ENCODE results near the gene SLC35F1.

The SLC35F1 gene

GRCh38 chr6:118186672-118187567, 279.9 kb downstream of the SLC35F1 start:
- DNase-seq = peak in 2 of 56 donors; percentile 4 to 7

- peak in 18 of 56 donors; percentile 3 to 56 (median 6) for DNase-seq
Measured at GRCh38 chr6:118187568-118188164, 280.6 kb downstream of the SLC35F1 start.

- DNase-seq = no peak
Measured at GRCh38 chr6:118188561-118188960, 281.5 kb downstream of the SLC35F1 start.

- no peak for DNase-seq
Measured at GRCh38 chr6:118197539-118197938, 290.5 kb downstream of the SLC35F1 start.

GRCh38 chr6:118198746-118199145, 291.7 kb downstream of the SLC35F1 start:
- DNase-seq = no peak

GRCh38 chr6:118200160-118200559, 293.1 kb downstream of the SLC35F1 start:
- no peak for DNase-seq

- no peak for DNase-seq
Measured at GRCh38 chr6:118202517-118202916, 295.5 kb downstream of the SLC35F1 start.

- no peak for DNase-seq
Measured at GRCh38 chr6:118203545-118203944, 296.5 kb downstream of the SLC35F1 start.

GRCh38 chr6:118206221-118206620, 299.2 kb downstream of the SLC35F1 start:
- DNase-seq = no peak

- DNase-seq = no peak
Measured at GRCh38 chr6:118207947-118208346, 300.9 kb downstream of the SLC35F1 start.

GRCh38 chr6:118212451-118213173, 305.5 kb downstream of the SLC35F1 start:
- DNase-seq = no peak

- DNase-seq = no peak
Measured at GRCh38 chr6:118215269-118215668, 308.2 kb downstream of the SLC35F1 start.

GRCh38 chr6:118216751-118217150, 309.7 kb downstream of the SLC35F1 start:
- no peak for DNase-seq

- DNase-seq = no peak
Measured at GRCh38 chr6:118218156-118218555, 311.1 kb downstream of the SLC35F1 start.

- no peak for DNase-seq
Measured at GRCh38 chr6:118220429-118221128, 313.5 kb downstream of the SLC35F1 start.

- DNase-seq = no peak
Measured at GRCh38 chr6:118223316-118223715, 316.3 kb downstream of the SLC35F1 start.

- no peak for DNase-seq
Measured at GRCh38 chr6:118228886-118229285, 321.8 kb downstream of the SLC35F1 start.

- DNase-seq = no peak
Measured at GRCh38 chr6:118240878-118241528, 333.9 kb downstream of the SLC35F1 start.

GRCh38 chr6:118246406-118246805, 339.3 kb downstream of the SLC35F1 start:
- no peak for DNase-seq

- DNase-seq = no peak
Measured at GRCh38 chr6:118248171-118248570, 341.1 kb downstream of the SLC35F1 start.

- DNase-seq = no peak
Measured at GRCh38 chr6:118249680-118250079, 342.6 kb downstream of the SLC35F1 start.
